Calu3 (cell line): ENCODE results near the gene SEMA4C. TPM values are rescaled to one million over a fixed set of nuclear protein-coding genes. Genes with fewer than 3 reads are reported as not detected.

ENCODE experiments used
- BruUV-seq: library from RNA; stranded (reverse); fragments of 400-500 nt; replicated peaks from 2 replicates; lab custom pipeline; 2021; lab: Mats Ljungman, UMichigan
- CTCF ChIA-PET: fragments of 300-600 bp; sonication (Branson Sonifier 250); formaldehyde crosslinking; loops from one replicate; lab custom pipeline; 2022; ENCODE audit warnings: antibody characterized with exemption; lab: Charles Lee
- DNase-seq: peaks from one replicate; pipeline ENCODE4 v3.0.0; 2022
- H3K27ac Mint-ChIP-seq: one replicate; pipeline ENCODE4 v1.8.0; 2022; ENCODE audit warnings: mixed read lengths; ENCODE audit not compliant: unreplicated experiment
- H3K27me3 Mint-ChIP-seq: one replicate; pipeline ENCODE4 v1.8.0; 2022; ENCODE audit warnings: mixed read lengths; ENCODE audit not compliant: unreplicated experiment
- H3K36me3 Mint-ChIP-seq: one replicate; pipeline ENCODE4 v1.8.0; 2022; ENCODE audit warnings: mild to moderate bottlenecking, moderate library complexity, mixed read lengths; ENCODE audit not compliant: insufficient read depth, unreplicated experiment
- H3K4me1 Mint-ChIP-seq: one replicate; pipeline ENCODE4 v1.8.0; 2022; ENCODE audit warnings: mild to moderate bottlenecking, low read depth, mixed read lengths; ENCODE audit not compliant: unreplicated experiment
- H3K4me3 Mint-ChIP-seq: one replicate; pipeline ENCODE4 v1.8.0; 2022; ENCODE audit warnings: mild to moderate bottlenecking, low read depth, moderate library complexity, mixed read lengths; ENCODE audit not compliant: unreplicated experiment
- H3K9me3 Mint-ChIP-seq: one replicate; pipeline ENCODE4 v1.8.0; 2022; ENCODE audit warnings: low read depth, mixed read lengths; ENCODE audit not compliant: unreplicated experiment
- intact Hi-C: fragments of 100-400 bp; cut with micrococcal nuclease; formaldehyde crosslinking; loops from one replicate; pipeline ENCODE4 v1.10.0; 2022; ENCODE audit not compliant: unreplicated experiment
- total RNA-seq: library from RNA; stranded (reverse); gene quantifications from 2 replicates; pipeline ENCODE4 v1.2.3, GENCODE V29; 2022
- TF ChIP-seq, protein P1 (sequence below): fragments of 200-600 bp; IDR thresholded peaks from one replicate; pipeline ENCODE4 v1.8.0; 2022; ENCODE audit warnings: antibody characterized with exemption; ENCODE audit not compliant: unreplicated experiment

The SEMA4C gene
- total RNA-seq, 1 experiment from 2014 or later: 25.3 TPM

DNA sequence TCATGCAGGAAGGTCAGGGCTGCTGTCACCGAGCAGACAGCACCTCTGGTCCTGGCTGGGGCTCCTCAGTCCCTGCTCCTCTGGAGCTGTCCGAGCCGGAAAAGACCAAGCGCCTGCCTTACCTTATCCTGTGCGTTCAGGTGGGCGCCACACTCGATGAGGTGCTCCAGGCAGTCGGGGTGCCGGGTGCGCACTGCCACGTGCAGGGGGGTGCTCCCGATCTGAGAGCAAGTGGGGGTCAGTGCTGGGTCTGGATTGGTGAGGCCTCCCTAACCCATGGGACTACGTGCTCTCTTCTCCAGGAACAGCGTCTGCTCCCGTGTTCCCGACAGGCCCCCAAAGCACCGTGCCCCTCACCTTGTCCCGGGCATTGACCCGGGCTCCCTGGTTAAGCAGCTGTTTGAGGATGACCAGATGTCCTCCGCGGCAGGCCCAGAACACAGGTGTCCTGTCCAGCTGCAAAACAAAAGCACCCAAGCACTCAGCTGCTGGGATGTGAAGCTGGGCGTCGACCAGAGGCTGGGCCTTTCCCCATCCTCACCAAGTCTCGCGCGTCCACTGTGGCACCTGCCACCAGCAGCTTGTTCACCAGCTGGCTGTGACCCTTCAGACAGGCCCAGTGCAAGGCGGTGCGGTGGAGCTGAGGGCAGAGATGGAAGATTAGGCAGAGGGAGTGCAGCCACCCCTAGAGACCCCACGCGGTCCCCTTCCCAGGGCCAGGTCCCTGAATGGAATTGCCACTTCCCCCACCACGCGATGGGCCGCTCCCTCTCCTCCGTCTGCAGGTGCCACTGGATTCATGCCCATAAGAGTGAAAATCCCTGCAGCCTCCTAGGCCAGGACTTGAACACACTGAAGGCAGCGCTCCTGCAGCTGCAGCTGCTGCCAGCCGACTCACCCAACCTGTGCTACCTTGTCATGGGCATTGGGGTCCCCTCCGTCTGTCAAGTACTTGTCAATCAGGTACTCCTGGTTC is 29.7 kb downstream of the SEMA4C start:
- TF ChIP-seq, protein P1, sequence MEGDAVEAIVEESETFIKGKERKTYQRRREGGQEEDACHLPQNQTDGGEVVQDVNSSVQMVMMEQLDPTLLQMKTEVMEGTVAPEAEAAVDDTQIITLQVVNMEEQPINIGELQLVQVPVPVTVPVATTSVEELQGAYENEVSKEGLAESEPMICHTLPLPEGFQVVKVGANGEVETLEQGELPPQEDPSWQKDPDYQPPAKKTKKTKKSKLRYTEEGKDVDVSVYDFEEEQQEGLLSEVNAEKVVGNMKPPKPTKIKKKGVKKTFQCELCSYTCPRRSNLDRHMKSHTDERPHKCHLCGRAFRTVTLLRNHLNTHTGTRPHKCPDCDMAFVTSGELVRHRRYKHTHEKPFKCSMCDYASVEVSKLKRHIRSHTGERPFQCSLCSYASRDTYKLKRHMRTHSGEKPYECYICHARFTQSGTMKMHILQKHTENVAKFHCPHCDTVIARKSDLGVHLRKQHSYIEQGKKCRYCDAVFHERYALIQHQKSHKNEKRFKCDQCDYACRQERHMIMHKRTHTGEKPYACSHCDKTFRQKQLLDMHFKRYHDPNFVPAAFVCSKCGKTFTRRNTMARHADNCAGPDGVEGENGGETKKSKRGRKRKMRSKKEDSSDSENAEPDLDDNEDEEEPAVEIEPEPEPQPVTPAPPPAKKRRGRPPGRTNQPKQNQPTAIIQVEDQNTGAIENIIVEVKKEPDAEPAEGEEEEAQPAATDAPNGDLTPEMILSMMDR: no peak
- CTCF ChIA-PET: no interaction called here
- Mint-ChIP-seq H3K9me3 (no peaks in the 10 kb centered on the region), H3K27ac (no peak overlapping the region), H3K4me3 (no peak overlapping the region), H3K4me1 (no peaks in the 10 kb centered on the region), H3K36me3 (peaks cover 22% of the 10 kb centered on the region), H3K27me3 (no peaks in the 10 kb centered on the region)
- DNase-seq: no peak
- no TSS peak for BruUV-seq
- intact Hi-C loops: no loop called here

DNA sequence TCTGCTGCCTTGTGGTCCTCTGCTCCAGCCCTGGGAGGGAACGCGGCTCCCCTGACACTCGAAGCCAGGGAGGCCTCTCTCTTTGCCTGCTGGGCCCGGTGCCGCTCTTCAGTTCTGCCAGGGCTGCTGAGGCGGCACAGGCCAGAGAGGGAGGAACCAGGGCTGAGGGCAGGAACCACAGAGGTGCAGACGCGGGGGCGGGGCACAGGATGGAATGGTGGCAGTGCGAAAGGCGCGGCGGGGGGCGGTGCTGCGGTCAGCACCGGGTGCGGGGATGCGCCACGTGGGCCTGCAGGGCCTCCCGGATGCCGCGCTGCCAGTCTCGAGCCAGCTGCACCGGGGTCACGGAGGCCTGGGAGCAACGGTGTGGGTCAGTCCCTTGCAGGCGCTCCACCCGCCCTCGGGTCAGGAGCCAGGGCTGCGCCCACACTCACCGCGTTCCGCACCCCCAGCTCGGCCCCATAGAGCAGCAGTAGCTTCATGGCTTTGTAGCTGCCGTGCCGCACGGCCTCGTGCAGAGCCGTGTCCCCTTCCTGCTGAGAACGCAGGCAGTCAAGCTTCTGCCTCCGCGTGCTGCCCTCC is 30.5 kb downstream of the SEMA4C start:
- Mint-ChIP-seq H3K4me1 (no peaks in the 10 kb centered on the region), H3K27ac (no peak overlapping the region), H3K9me3 (no peaks in the 10 kb centered on the region), H3K4me3 (no peak overlapping the region), H3K36me3 (peaks cover 22% of the 10 kb centered on the region), H3K27me3 (no peaks in the 10 kb centered on the region)
- no peak for DNase-seq
- intact Hi-C loops: no loop called here
- CTCF ChIA-PET: no interaction called here
- TF ChIP-seq, protein P1: no peak
- BruUV-seq: no TSS peak

DNA sequence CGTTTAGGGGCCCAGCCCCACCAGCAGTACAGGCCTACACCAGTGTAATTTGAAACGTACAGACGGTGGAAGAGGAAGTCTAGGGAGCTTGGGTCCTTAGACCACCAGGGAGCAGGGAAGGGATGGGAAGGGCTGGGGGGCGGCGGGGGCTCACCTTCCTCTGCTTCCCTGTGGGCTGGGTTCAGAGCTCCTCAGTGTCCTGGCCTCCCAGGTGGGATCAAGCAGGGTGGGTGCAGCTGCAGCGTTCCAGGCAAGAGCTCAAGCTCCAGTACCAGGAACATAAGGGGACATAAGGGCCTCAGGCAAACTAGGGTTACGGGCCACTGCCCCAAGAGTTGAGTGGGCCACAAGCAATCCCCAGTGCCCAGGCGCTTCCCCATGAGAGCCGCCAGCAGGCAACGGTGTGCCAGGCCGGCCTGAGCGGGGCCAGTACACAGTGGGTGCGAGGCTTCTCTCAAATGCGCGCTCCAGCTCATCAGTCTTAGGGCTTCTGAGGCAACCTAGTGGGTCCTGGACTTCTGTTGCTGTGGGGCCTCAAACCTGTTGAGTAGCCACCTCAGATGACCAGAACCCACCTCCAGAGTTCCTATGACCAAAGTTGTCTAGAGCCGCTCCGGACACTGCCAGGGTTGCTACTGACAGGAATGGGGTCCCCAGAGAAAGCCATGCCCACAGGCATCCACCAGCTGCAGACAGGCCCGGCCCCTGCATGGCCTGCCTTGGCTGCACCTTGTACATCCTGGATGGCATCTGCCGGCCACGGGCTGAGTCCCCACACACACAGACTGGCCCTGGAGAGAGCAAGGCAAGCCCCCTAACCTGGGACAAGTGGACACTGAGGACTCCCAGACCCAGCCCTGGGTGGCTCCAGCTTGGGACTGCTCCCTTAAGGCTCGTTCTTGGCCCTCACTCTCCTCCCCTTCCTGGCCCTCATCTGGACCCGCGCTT is 31.3 kb downstream of the SEMA4C start:
- no peak for DNase-seq
- BruUV-seq: no TSS peak
- Mint-ChIP-seq H3K27me3 (no peaks in the 10 kb centered on the region), H3K27ac (no peak overlapping the region), H3K36me3 (peaks cover 22% of the 10 kb centered on the region), H3K4me1 (no peaks in the 10 kb centered on the region), H3K4me3 (no peak overlapping the region), H3K9me3 (no peaks in the 10 kb centered on the region)
- intact Hi-C loops: no loop called here
- CTCF ChIA-PET: no interaction called here
- TF ChIP-seq, protein P1: no peak

DNA sequence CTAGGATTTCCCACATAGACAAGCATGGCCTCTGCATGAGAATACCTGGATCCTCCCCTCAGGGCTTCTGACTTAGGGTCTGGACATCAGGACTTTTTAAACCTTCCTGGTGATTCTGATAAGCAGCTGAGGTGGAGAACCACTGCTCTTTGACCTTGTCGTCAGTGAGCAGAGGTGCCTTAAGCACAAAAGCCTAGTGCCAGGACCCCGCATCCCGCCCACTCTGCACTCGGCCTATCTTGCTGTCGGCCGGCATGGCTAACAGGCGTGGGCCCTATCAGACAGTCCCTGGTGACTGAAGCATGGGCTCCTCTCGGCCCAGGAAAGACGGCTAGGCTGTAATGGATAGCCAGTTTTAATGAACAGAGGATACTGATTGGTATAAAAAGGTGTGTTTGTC is 32.3 kb downstream of the SEMA4C start:
- H3K9me3 Mint-ChIP-seq: no peaks in the 10 kb centered on the region
- peaks cover 9% of the 10 kb centered on the region for H3K4me1 Mint-ChIP-seq
- CTCF ChIA-PET: no interaction called here
- H3K4me3 Mint-ChIP-seq: no peak overlapping the region
- BruUV-seq: no TSS peak
- H3K27ac Mint-ChIP-seq: no peak overlapping the region
- no peak for DNase-seq
- TF ChIP-seq, protein P1: no peak
- H3K27me3 Mint-ChIP-seq: no peaks in the 10 kb centered on the region
- H3K36me3 Mint-ChIP-seq: peaks cover 32% of the 10 kb centered on the region
- intact Hi-C loops: no loop called here
